GM20000 (cell line): Measurements from ENCODE around the gene MRPS18B.
A peak's percentile ranks its signal among the peaks of the same experiment; 100 is the strongest.

ENCODE experiments used
- DNase-seq: peaks from one replicate; pipeline ENCODE4 v3.0.0; 2012; ENCODE audit warnings: low spot score
- TF ChIP-seq, protein P1 (sequence below): IDR thresholded peaks from 2 replicates; pipeline ENCODE4 v1.5.1; 2012; ENCODE audit warnings: mild to moderate bottlenecking, control low read depth; ENCODE audit errors: extremely low read depth, missing control alignments

Gene MRPS18B

DNA sequence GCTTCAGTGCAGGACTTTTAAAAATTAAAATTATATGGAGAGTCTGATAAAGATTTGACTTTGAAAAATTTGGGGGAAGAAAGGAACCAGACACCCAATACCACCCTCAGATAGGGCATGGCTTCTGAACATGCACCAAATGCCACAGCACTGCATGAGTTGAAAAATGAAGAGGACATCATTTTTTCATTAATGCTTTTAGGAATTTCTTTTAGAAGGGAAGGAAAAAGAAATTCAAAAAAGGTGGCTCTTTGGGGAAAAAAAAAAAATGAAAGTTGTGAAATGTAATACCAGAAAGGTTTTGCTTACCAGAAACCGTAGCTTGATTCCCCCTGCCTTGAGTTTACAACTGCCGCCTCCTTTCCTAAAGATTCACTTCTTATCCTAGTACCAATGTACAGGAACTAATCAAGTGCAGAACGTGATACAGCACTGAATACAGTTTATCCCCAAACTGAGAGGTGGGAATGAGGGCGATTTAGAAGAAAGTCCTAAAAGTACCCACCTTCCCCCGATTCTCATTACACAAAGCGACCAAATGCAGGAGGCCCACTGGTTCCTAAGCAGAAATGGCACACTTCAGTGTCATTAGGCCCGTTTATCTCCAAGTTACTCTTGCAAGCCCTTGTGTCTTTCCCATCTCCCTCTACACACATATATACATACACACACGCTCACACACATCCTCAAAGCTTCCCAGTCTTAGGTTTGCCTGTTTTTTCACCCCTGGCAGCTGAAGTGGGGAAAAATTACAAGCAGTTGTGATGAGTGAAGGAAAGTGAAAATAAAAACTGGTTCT is 3.4 kb upstream of the MRPS18B start:
- TF ChIP-seq, protein P1, sequence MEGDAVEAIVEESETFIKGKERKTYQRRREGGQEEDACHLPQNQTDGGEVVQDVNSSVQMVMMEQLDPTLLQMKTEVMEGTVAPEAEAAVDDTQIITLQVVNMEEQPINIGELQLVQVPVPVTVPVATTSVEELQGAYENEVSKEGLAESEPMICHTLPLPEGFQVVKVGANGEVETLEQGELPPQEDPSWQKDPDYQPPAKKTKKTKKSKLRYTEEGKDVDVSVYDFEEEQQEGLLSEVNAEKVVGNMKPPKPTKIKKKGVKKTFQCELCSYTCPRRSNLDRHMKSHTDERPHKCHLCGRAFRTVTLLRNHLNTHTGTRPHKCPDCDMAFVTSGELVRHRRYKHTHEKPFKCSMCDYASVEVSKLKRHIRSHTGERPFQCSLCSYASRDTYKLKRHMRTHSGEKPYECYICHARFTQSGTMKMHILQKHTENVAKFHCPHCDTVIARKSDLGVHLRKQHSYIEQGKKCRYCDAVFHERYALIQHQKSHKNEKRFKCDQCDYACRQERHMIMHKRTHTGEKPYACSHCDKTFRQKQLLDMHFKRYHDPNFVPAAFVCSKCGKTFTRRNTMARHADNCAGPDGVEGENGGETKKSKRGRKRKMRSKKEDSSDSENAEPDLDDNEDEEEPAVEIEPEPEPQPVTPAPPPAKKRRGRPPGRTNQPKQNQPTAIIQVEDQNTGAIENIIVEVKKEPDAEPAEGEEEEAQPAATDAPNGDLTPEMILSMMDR, result no peak
- DNase-seq, result no peak

DNA sequence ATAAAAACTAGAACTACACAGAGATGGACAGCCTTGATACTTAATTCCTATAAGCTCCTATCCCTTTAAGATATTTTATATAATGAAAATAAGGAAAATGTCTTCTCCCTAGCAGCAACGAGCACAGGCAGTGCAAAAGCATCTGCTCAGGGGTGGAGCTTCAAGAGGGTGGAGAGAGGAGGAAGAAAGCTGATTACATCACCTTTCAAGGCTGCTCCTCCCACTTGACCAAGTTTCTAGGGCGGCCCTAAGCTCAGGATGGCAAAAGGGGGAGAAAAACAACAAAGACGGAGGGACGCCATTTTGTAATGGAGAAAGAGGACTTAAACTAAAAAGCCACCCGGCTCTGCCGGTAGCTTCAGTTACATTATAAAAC is 2.8 kb upstream of the MRPS18B start:
- TF ChIP-seq, protein P1, result no peak
- DNase-seq, result peak; percentile 83

DNA sequence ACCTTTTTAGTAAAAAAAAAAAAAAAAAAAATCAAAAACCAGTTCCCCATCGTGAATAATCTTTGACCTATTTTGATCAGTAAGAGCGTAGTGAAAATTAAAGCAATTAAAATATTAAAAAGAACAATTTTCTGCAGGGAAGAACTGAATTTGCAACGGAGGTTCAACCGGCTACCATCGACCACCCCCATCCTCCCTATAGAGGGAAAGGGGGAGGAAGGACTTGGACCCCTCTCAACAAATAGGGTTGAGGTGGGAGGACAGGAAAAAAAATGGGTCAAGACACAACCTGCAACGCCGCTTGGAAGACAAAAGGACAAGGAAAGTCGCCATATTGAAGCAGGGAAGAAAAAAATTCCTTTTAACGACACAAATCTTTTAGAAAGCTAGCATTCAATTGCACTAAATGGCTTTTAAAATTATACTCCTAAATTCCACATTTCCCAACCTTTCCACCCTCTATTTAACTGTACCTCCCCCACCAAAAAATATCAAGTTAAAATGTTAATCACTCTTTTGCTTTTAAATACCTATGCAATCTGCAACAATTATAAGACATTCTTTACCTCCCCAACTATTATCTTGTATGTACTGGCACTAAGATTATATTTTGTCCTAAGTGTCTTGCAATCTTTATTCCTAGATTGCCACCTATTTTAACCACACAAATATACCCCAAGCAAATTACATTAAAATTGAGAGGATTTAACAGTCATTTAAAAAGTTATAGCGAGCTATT is 2.3 kb upstream of the MRPS18B start:
- TF ChIP-seq, protein P1, result no peak
- DNase-seq, result no peak

DNA sequence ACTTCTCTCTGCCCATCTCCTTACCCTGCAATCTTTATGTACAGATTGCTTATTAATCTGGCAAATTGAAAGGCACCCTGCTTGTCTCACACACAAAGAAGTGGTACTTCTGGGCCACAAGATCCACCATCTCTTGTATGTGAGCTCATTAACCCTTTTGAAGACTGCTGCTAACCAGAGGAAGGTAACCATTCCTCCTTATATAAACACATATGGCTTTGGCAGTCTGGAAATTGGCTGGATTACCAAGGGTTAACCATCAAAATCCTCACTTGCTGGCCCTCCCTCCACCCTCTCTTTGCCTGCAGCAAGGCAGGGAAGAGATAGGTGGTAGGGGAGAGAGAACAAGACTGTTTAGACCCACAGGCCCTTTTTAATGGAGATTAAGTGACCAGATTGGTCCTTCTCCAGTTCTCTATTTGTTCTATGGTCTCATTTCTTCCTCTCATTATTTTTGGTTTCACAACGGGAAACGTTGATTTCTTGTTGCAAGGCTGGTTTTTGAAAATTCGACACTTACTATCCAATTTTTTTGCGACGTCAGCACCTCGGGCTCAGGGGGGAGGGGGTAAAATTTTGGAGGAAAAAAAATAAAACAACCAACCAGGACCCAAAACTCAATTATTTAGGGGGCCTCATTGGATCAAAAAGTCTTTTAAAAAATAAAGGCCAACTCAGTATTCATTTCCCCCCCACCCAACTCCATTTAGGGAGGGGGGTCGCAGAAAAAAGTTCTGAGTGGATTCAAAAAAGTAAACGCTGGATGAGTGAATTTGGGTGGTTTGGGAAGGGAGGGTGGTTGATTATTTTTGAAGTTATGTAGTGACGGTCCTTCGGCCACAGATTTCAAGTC is 1.5 kb upstream of the MRPS18B start:
- TF ChIP-seq, protein P1, result no peak
- no peak for DNase-seq

DNA sequence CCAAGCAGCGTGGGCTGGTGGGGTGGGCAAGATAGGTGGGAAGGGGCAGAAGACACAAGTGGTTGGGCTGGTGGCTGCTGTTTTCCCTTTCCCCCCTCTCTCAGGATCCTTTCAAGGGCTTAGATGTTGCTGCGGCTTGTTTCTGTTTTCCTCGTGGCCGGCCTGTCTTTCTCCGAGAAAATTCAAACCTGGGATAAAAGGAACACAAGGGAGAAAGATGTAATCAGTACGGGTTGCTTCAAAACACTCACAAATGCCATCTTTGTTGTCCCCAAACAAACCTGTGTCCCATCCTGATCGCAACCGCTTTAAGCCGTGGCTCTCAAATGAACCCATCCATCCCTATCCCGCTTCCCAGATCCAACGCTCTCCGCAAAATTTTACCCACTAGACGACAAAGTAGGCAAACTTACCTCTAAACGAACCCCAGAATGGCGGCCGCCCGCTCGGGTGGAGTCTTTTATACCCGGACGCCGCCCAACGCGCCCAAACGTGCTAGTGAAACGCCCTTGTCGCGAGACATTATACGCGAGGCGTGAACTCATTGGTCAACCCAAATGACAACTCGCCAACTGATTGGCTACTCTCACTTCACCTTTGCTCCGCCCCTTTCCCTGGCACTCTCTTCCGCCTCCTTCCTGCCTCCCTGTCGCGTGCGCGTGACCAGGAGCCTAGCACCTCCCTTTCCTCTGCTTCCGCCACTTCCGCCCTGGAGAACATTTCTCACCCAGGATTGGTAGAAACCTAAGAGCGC is 652 bp upstream of the MRPS18B start, which contains the start of gene PPP1R10:
TSS of gene PPP1R10 (minus strand) at position 433 of the 754 bp plus-strand sequence. CDS start 7,299 bp downstream, outside the sequence.
- TF ChIP-seq, protein P1, result no peak
- peak; percentile 91 for DNase-seq

DNA sequence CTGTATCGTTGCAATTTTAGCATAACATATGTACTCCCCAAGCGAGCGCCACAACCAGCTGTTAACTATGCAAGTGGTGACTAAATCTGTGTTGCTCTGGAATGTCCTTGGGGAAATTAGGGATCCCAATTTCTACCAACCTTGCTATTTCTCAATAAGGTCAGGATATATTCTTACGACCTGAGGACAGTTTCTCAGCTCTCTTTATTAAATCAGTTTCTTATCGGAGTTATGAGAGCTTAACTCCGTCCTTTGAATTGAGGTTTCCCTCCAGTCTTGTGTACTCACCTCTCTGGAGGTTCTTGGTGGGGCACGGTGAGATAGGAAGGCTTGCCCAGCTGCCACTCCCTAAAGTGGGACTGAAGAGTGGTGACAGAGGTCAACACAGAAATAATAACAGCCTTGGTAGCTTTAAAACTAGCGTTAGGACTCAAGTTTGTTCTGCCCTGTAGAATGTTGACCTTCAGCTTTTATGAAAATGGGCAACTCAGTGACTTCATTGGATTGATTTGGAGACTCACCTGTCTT is 694 bp downstream of the MRPS18B start:
- DNase-seq, result no peak
- TF ChIP-seq, protein P1, result no peak
